IMR-90 (cell line): ENCODE measurements around the gene TRABD. TPM values are rescaled to one million over a fixed set of nuclear protein-coding genes. Genes with fewer than 3 reads are reported as not detected.

Experiments used
- ATAC-seq: fragments of 200-7000 bp; cut with Tn5 transposase; 2 replicates; pipeline ENCODE4 v1.9.1; 2020; ENCODE audit warnings: low read depth, mild to moderate bottlenecking, moderate library complexity
- BruUV-seq: library from RNA; stranded (reverse); fragments of 400-500 nt; replicated peaks from 2 replicates; lab custom pipeline; 2021; lab: Mats Ljungman, UMichigan
- CTCF ChIA-PET: fragments of 300-600 bp; formaldehyde crosslinking; extraction: SDS; loops from one replicate; lab custom pipeline; 2021; ENCODE audit warnings: antibody characterized with exemption; lab: Yijun Ruan, JAX
- POLR2A ChIA-PET: fragments of 300-600 bp; sonication (Branson Sonifier 250); formaldehyde crosslinking; loops from one replicate; lab custom pipeline; 2022; ENCODE audit warnings: antibody characterized with exemption; ENCODE audit not compliant: unreplicated experiment; lab: Charles Lee
- DNase-seq: peaks from one replicate; pipeline ENCODE4 v3.0.0; 2013
- H2AFZ ChIP-seq: replicated peaks from 2 replicates; pipeline ENCODE3; 2013; ENCODE audit warnings: low read length, mild to moderate bottlenecking; ENCODE audit not compliant: poor library complexity
- H2AK5ac ChIP-seq: 2 replicates; pipeline ENCODE4 v1.6.1; 2013; ENCODE audit warnings: low read depth, low read length, inconsistent platforms
- H2AK9ac ChIP-seq: replicated peaks from 2 replicates; pipeline ENCODE3; 2013; ENCODE audit warnings: mild to moderate bottlenecking, low read depth, low read length, moderate library complexity; ENCODE audit not compliant: poor library complexity
- H2BK120ac ChIP-seq: 2 replicates; pipeline ENCODE4 v1.6.1; 2013; ENCODE audit warnings: low read depth, low read length, inconsistent platforms
- H2BK15ac ChIP-seq: 3 replicates; pipeline ENCODE4 v1.6.1; 2013; ENCODE audit warnings: low read depth, low read length, inconsistent platforms
- H2BK20ac ChIP-seq: 2 replicates; pipeline ENCODE4 v1.6.1; 2013; ENCODE audit warnings: low read depth, mild to moderate bottlenecking, inconsistent platforms, low read length, moderate library complexity
- H2BK5ac ChIP-seq: 2 replicates; pipeline ENCODE4 v1.6.1; 2013; ENCODE audit warnings: mild to moderate bottlenecking, low read depth, low read length, inconsistent platforms; ENCODE audit not compliant: poor library complexity, severe bottlenecking
- H3K14ac ChIP-seq: replicated peaks from 2 replicates; pipeline ENCODE4 v1.6.1; 2013; ENCODE audit warnings: low read depth, low read length, inconsistent platforms
- H3K18ac ChIP-seq: 2 replicates; pipeline ENCODE4 v1.6.1; 2013; ENCODE audit warnings: low read depth, low read length, control low read depth
- H3K23ac ChIP-seq: 2 replicates; pipeline ENCODE4 v1.6.1; 2013; ENCODE audit warnings: low read depth, low read length, inconsistent platforms
- H3K27ac ChIP-seq: 2 replicates; pipeline ENCODE4 v1.5.1; 2013; ENCODE audit warnings: mild to moderate bottlenecking, control low read depth, low read length; ENCODE audit not compliant: insufficient read depth
- H3K27me3 ChIP-seq: 2 replicates; pipeline ENCODE4 v1.6.1; 2013; ENCODE audit warnings: low read length; ENCODE audit not compliant: control insufficient read depth, insufficient read depth
- H3K36me3 ChIP-seq: 2 replicates; pipeline ENCODE4 v1.6.1; 2013; ENCODE audit warnings: low read length, mixed read lengths; ENCODE audit not compliant: control insufficient read depth, insufficient read depth
- H3K4ac ChIP-seq: 2 replicates; pipeline ENCODE4 v1.6.1; 2013; ENCODE audit warnings: low read depth, low read length, inconsistent platforms
- H3K4me1 ChIP-seq: 2 replicates; pipeline ENCODE4 v1.6.1; 2013; ENCODE audit warnings: low read length, mixed read lengths; ENCODE audit not compliant: control insufficient read depth, insufficient read depth
- H3K4me2 ChIP-seq: 2 replicates; pipeline ENCODE4 v1.6.1; 2013; ENCODE audit warnings: low read depth, mild to moderate bottlenecking, control low read depth, low read length, moderate library complexity
- H3K4me3 ChIP-seq: 2 replicates; pipeline ENCODE4 v1.5.1; 2013; ENCODE audit warnings: low read depth, mild to moderate bottlenecking, control low read depth, low read length, moderate library complexity; ENCODE audit not compliant: insufficient read depth
- H3K56ac ChIP-seq: 2 replicates; pipeline ENCODE4 v1.6.1; 2013; ENCODE audit warnings: low read length, inconsistent platforms; ENCODE audit not compliant: insufficient read depth; ENCODE audit errors: extremely low read depth
- H3K79me1 ChIP-seq, 2 experiments: 2 replicates each; pipeline ENCODE4 v1.6.1; 2013; ENCODE audit warnings: low read length in 2 of 2, inconsistent platforms in 1 of 2, low read depth in 1 of 2
- H3K9ac ChIP-seq: 2 replicates; pipeline ENCODE4 v1.6.1; 2013; ENCODE audit warnings: low read depth, low read length, control low read depth
- H3K9me1 ChIP-seq: 2 replicates; pipeline ENCODE4 v1.6.1; 2013; ENCODE audit warnings: low read length, inconsistent platforms; ENCODE audit not compliant: insufficient read depth
- H3K9me3 ChIP-seq: 2 replicates; pipeline ENCODE4 v1.6.1; 2013; ENCODE audit warnings: low read length; ENCODE audit not compliant: control insufficient read depth, insufficient read depth
- H4K20me1 ChIP-seq: 2 replicates; pipeline ENCODE4 v1.6.1; 2013; ENCODE audit warnings: low read length, inconsistent platforms; ENCODE audit not compliant: insufficient read depth
- H4K5ac ChIP-seq: 2 replicates; pipeline ENCODE4 v1.6.1; 2013; ENCODE audit warnings: mild to moderate bottlenecking, low read depth, low read length, control low read depth
- H4K8ac ChIP-seq, 2 experiments: 2 replicates each; pipeline ENCODE4 v1.6.1; 2013; ENCODE audit warnings: low read depth in 2 of 2, low read length in 2 of 2, control low read depth in 1 of 2, inconsistent platforms in 1 of 2
- H4K91ac ChIP-seq: 2 replicates; pipeline ENCODE4 v1.6.1; 2013; ENCODE audit warnings: low read depth, low read length, inconsistent platforms; ENCODE audit not compliant: insufficient read depth
- BHLHE40 ChIP-seq: fragments of 150-350 bp; IDR thresholded peaks from 2 replicates; pipeline ENCODE4 v1.6.1; 2016; ENCODE audit warnings: mild to moderate bottlenecking, low read depth, low read length
- CEBPB ChIP-seq: IDR thresholded peaks from 2 replicates; pipeline ENCODE4 v1.6.1; 2012; ENCODE audit warnings: low read depth, low read length, improper control_type of control experiment
- CHD1 ChIP-seq: IDR thresholded peaks from 2 replicates; pipeline ENCODE4 v1.6.1; 2012; ENCODE audit warnings: low read depth, low read length, improper control_type of control experiment
- FOS ChIP-seq: fragments of 150-350 bp; IDR thresholded peaks from 2 replicates; pipeline ENCODE4 v1.6.1; 2016; ENCODE audit warnings: low read depth, low read length
- MAFK ChIP-seq: IDR thresholded peaks from 2 replicates; pipeline ENCODE4 v1.6.1; 2012; ENCODE audit warnings: low read depth, low read length, improper control_type of control experiment
- MAZ ChIP-seq: IDR thresholded peaks from 2 replicates; pipeline ENCODE4 v1.6.1; 2012; ENCODE audit warnings: low read depth, mild to moderate bottlenecking, low read length, improper control_type of control experiment, moderate library complexity, borderline replicate concordance
- MXI1 ChIP-seq: IDR thresholded peaks from 2 replicates; pipeline ENCODE4 v1.6.1; 2012; ENCODE audit warnings: low read depth, mild to moderate bottlenecking, low read length, moderate library complexity, borderline replicate concordance
- NFE2L2 ChIP-seq: fragments of 150-350 bp; IDR thresholded peaks from 2 replicates; pipeline ENCODE4 v1.6.1; 2016; ENCODE audit warnings: low read depth, mild to moderate bottlenecking, low read length
- POLR2A ChIP-seq: IDR thresholded peaks from 2 replicates; pipeline ENCODE4 v1.6.1; 2012; ENCODE audit warnings: mild to moderate bottlenecking, low read depth, low read length
- RAD21 ChIP-seq: IDR thresholded peaks from 2 replicates; pipeline ENCODE4 v1.6.1; 2012; ENCODE audit warnings: low read length, improper control_type of control experiment
- RCOR1 ChIP-seq: IDR thresholded peaks from 2 replicates; pipeline ENCODE4 v1.6.1; 2012; ENCODE audit warnings: mild to moderate bottlenecking, low read length, improper control_type of control experiment; ENCODE audit not compliant: insufficient replicate concordance
- RFX5 ChIP-seq: IDR thresholded peaks from 2 replicates; pipeline ENCODE4 v1.8.0; 2012; ENCODE audit warnings: low read depth, mild to moderate bottlenecking, low read length, moderate library complexity
- SMC3 ChIP-seq: fragments of 150-350 bp; IDR thresholded peaks from 2 replicates; pipeline ENCODE4 v1.6.1; 2016; ENCODE audit warnings: low read depth, mild to moderate bottlenecking, antibody characterized with exemption, low read length, moderate library complexity
- WGBS, 2 experiments: methylation state at CpG; one replicate each; pipeline versions ENCODE4 v1.1.5 to v1.1.7; 2013; ENCODE audit warnings: missing lambda C conversion rate in 2 of 2; ENCODE audit not compliant: insufficient read length in 1 of 2; ENCODE audit errors: extremely low coverage in 2 of 2; 5-methylcytosine and 5-hydroxymethylcytosine counted together
- dilution Hi-C: fragments of 300-500 bp; cut with HindIII; formaldehyde crosslinking; loops from one replicate; pipeline ENCODE4 v1.14.3; 2018; ENCODE audit warnings: low sequenced_read_pairs; ENCODE audit not compliant: unreplicated experiment
- in situ Hi-C: fragments of 300-500 bp; cut with MboI; formaldehyde crosslinking; loops from 3 replicates; pipeline ENCODE4 v1.14.3; 2019; ENCODE audit warnings: low sequenced_read_pairs, inconsistent platforms, mixed read lengths
- intact Hi-C: fragments of 100-400 bp; cut with micrococcal nuclease; formaldehyde crosslinking; loops from 2 replicates; pipeline ENCODE4 v1.10.0; 2022
- polyA plus RNA-seq, 3 experiments: library from polyadenylated mRNA; depleted of rRNA; stranded (reverse); fragments of >200 nt; gene quantifications; 2 replicates each; pipeline ENCODE4 v1.2.3, GENCODE V29; 2012; ENCODE audit warnings: low replicate concordance in 1 of 3
- total RNA-seq: library from RNA; depleted of rRNA; stranded (reverse); fragments of >200 nt; gene quantifications from 2 replicates; pipeline ENCODE4 v1.2.3, GENCODE V29; 2012
- TF ChIP-seq, protein P1 (sequence below): fragments of 150-350 bp; IDR thresholded peaks from 2 replicates; pipeline ENCODE4 v1.6.1; 2016; ENCODE audit warnings: low read depth, mild to moderate bottlenecking, low read length, moderate library complexity, borderline replicate concordance
- TF ChIP-seq, protein P2 (sequence below): conservative IDR thresholded peaks from 2 replicates; pipeline ENCODE4 v1.5.1; 2012; ENCODE audit warnings: mild to moderate bottlenecking, low read depth, low read length, improper control_type of control experiment
- TF ChIP-seq, protein P3 (sequence below): fragments of 150-350 bp; IDR thresholded peaks from 2 replicates; pipeline ENCODE4 v1.6.1; 2017; ENCODE audit warnings: mild to moderate bottlenecking, antibody characterized with exemption, low read length, low read depth

Gene TRABD
- total and polyA plus RNA-seq, 2 of the 4 experiments (the other 2 are of a cell fraction) = 13.4 to 42.7 TPM

DNA sequence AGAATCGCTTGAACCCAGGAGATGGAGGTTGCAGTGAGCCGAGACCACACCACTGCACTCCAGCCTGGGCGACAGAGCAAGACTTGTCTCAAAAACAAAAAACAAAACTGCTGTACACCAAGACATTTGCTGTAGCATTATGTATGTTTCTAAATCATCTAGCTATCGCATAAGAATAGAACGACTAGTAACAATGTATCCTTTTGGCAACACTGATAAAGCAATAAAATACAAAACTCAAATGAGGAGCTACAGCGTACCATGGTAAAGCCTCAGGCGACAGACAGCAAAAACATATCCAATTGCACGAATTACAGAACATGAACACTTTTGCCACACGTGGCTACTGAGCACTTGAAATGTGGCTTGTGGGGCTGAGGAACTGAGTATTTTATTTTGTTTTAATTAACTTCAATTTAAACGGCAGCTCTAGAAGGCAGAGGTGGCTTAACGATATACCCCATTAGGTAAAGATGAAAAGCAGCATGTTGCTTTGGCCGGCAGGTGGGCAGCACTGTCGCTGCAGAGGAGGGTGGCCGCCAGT lies 56.8 kb downstream of the TRABD start:
- no peak overlapping the region for H4K8ac ChIP-seq
- peaks cover 15 to 66% of the 10 kb centered on the region in 2 experiments for H3K79me1 ChIP-seq
- ChIA-PET CTCF (interaction anchor here (0.6 to 0.7 kb wide), 2 partner anchors 17 to 208 kb away, joined by 3 to 4 read pairs; no protein-coding TSS in a partner anchor), POLR2A (no interaction called here)
- no peak overlapping the region for H3K23ac ChIP-seq
- peak overlapping the region; percentile 31 for H3K4me3 ChIP-seq
- H3K36me3 ChIP-seq = peaks cover 25% of the 10 kb centered on the region
- H3K27ac ChIP-seq = no peak overlapping the region
- H4K5ac ChIP-seq = no peak overlapping the region
- dilution Hi-C loops = no loop called here
- peak overlapping the region; percentile 88 for H2AK9ac ChIP-seq
- no peak overlapping the region for H3K18ac ChIP-seq
- intact Hi-C loops = loop anchor here (2.0 kb wide), 1 partner anchor 256 kb away; no protein-coding TSS in a partner anchor
- no CpG with 5 or more reads among the region's 14 CpGs for WGBS, 2 experiments
- no peaks in the 10 kb centered on the region for H3K27me3 ChIP-seq
- H3K9me1 ChIP-seq = no peaks in the 10 kb centered on the region
- H2AK5ac ChIP-seq = 0 out of 2 replicates have a peak overlapping the region, but pooled peaks have one; percentile 9
- H2BK15ac ChIP-seq = no peak overlapping the region
- H3K4me2 ChIP-seq = peak overlapping the region; percentile 83
- in situ Hi-C loops = no loop called here
- H2AFZ ChIP-seq = no peak overlapping the region
- H3K14ac ChIP-seq = no peak overlapping the region
- no peak for ATAC-seq
- 0 out of 2 replicates have a peak overlapping the region, but pooled peaks have one; percentile 36 for H3K9ac ChIP-seq
- H3K4me1 ChIP-seq = peaks cover 5% of the 10 kb centered on the region
- H4K20me1 ChIP-seq = peaks cover 41% of the 10 kb centered on the region
- no peaks in the 10 kb centered on the region for H3K9me3 ChIP-seq
- H3K4ac ChIP-seq = no peak overlapping the region
- H4K91ac ChIP-seq = no peak overlapping the region
- H2BK5ac ChIP-seq = no peak overlapping the region
- H2BK120ac ChIP-seq = no peak overlapping the region
- DNase-seq = no peak
- H3K56ac ChIP-seq = no peak overlapping the region
- TF ChIP-seq, protein P1, sequence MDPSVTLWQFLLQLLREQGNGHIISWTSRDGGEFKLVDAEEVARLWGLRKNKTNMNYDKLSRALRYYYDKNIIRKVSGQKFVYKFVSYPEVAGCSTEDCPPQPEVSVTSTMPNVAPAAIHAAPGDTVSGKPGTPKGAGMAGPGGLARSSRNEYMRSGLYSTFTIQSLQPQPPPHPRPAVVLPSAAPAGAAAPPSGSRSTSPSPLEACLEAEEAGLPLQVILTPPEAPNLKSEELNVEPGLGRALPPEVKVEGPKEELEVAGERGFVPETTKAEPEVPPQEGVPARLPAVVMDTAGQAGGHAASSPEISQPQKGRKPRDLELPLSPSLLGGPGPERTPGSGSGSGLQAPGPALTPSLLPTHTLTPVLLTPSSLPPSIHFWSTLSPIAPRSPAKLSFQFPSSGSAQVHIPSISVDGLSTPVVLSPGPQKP = no peak
- TF ChIP-seq BHLHE40 (no peak), FOS (no peak), CEBPB (no peak), MXI1 (no peak; the same call in 1 of the 2 replicates), RFX5 (no peak), MAZ (no peak), MAFK (no peak), CHD1 (no peak), RCOR1 (no peak), POLR2A (no peak), NFE2L2 (no peak), RAD21 (no peak), SMC3 (no peak)
- TF ChIP-seq, protein P2, sequence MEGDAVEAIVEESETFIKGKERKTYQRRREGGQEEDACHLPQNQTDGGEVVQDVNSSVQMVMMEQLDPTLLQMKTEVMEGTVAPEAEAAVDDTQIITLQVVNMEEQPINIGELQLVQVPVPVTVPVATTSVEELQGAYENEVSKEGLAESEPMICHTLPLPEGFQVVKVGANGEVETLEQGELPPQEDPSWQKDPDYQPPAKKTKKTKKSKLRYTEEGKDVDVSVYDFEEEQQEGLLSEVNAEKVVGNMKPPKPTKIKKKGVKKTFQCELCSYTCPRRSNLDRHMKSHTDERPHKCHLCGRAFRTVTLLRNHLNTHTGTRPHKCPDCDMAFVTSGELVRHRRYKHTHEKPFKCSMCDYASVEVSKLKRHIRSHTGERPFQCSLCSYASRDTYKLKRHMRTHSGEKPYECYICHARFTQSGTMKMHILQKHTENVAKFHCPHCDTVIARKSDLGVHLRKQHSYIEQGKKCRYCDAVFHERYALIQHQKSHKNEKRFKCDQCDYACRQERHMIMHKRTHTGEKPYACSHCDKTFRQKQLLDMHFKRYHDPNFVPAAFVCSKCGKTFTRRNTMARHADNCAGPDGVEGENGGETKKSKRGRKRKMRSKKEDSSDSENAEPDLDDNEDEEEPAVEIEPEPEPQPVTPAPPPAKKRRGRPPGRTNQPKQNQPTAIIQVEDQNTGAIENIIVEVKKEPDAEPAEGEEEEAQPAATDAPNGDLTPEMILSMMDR = no peak
- TF ChIP-seq, protein P3, sequence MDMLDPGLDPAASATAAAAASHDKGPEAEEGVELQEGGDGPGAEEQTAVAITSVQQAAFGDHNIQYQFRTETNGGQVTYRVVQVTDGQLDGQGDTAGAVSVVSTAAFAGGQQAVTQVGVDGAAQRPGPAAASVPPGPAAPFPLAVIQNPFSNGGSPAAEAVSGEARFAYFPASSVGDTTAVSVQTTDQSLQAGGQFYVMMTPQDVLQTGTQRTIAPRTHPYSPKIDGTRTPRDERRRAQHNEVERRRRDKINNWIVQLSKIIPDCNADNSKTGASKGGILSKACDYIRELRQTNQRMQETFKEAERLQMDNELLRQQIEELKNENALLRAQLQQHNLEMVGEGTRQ = no peak
- no TSS peak for BruUV-seq
- H2BK20ac ChIP-seq = no peak overlapping the region
